GM19328 (cell line): Measurements from ENCODE around the gene HECW1.
"Not testable (repeated sequence)": the region's sequence is repeated elsewhere in the genome, so short reads cannot be mapped to it uniquely, and the experiment has no call there.

Experiments used
- ATAC-seq: cut with Tn5 transposase; IDR thresholded peaks from one replicate; pipeline ENCODE4 v1.9.1; 2021; ENCODE audit warnings: mild to moderate bottlenecking, moderate library complexity; ENCODE audit not compliant: unreplicated experiment

HECW1 gene

GRCh38 chr7:43590862-43591557, 478.6 kb downstream of the HECW1 start:
- peak; percentile 58 for ATAC-seq

- ATAC-seq: no peak
Measured at GRCh38 chr7:43591558-43592180, 479.2 kb downstream of the HECW1 start.

- ATAC-seq: no peak
Measured at GRCh38 chr7:43592326-43592725, 479.9 kb downstream of the HECW1 start.

GRCh38 chr7:43593010-43593409, 480.6 kb downstream of the HECW1 start:
- ATAC-seq: no peak

GRCh38 chr7:43594020-43594419, 481.6 kb downstream of the HECW1 start:
- no peak for ATAC-seq

- not testable (repeated sequence) for ATAC-seq
Measured at GRCh38 chr7:43596426-43596825, 484.0 kb downstream of the HECW1 start.

- no peak for ATAC-seq
Measured at GRCh38 chr7:43600056-43600455, 487.6 kb downstream of the HECW1 start.

GRCh38 chr7:43602256-43602655, 489.8 kb downstream of the HECW1 start:
- ATAC-seq: no peak

- no peak for ATAC-seq
Measured at GRCh38 chr7:43604251-43604650, 491.8 kb downstream of the HECW1 start.

- ATAC-seq: no peak
Measured at GRCh38 chr7:43609097-43609496, 496.6 kb downstream of the HECW1 start.

- no peak for ATAC-seq
Measured at GRCh38 chr7:43612128-43612527, 499.7 kb downstream of the HECW1 start.

- ATAC-seq: no peak
Measured at GRCh38 chr7:43612599-43613589, 500.4 kb downstream of the HECW1 start.
